Hippocampal formation (tissue), 2 donors: Measurements from ENCODE around the gene KCNMA1.

Source experiments
- DNase-seq, 2 donors: peaks; one replicate each; lab custom pipeline; 2025; lab: John Stamatoyannopoulos, UW

The KCNMA1 gene

DNA sequence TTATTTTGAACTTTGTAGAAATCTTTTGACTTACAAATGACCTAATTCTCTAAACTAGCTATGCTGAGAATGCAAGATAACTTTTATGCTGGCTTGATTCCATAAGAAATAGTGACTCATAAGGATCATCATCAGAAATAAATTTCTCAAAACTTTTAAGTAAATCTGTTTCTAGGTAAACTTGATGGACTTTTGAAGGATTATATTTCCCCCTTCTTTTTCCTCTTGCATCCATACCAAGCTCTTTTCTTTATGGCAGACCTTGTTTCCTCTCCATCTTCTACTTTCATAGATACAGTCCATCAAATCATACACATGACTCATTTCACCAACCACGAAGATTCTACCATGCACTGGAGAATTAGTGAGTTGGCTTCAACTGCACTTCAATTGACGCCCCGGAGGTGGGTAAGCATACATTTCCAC lies 336.3 kb downstream of the KCNMA1 start:
- no peak for DNase-seq

DNA sequence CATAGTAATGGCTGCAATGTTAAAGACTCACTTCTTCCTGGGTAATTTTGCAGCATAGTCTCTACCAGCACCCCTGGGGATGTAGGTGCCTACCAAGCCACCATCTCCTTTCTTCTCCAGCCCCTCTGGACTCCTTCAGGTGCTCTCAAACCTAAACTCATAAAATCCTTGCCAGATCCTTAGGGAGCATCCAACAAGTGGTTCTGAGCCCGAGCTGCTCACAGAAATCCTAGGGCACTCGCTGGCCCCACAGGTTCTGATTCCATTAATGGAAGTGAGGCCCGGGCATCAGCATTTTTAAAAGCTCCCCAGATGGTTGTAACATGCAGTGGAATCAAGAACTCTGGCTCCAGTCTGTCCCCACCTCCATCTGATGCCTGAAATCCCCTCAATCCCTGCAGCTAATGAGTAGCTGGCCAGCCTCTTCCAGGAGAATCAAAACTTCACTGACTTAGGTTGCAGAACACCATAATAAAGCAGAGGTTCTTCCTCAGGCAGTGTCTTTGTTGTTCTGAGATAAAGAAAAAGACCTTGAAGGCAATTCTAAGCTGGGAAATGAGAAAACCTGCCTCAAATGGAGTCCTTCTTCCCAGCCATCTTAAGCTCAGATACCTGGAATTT lies 336.8 kb downstream of the KCNMA1 start:
- DNase-seq = no peak

DNA sequence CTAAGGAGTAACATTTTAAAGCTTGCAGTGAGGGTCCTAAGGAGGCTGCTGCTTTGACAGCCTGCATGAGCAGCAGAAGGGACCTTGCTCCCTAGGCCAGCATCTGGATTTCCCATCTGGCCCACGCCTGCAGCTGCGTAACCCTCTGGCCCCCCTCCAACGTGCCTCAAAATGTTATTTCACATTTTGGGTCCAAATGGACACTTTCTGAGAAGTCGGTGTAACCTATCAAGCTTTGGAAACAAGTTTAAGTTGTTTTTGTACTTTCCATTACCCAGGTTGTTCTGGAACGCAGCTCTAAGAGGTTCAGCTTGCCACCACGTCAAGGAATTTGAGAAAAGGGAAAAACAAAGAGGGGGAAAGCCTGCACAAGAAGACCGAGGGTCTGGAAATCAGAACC lies 338.3 kb downstream of the KCNMA1 start:
- DNase-seq = no peak

DNA sequence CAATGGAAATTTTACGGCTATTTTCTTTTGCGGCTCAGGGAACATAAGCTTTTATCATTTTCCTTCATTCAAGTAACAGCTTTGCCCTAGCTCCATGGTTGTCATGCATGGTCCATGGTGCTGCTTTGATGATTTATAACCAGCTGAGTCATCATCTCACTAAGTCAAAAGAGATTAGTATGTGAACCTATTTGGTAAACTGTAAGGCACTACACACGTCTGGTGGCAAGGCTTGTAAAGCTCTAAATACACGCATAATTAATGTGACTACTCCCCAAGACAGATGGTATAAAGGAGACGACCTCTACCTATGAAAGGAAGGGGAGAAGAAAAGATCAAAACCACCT lies 340.2 kb downstream of the KCNMA1 start:
- DNase-seq = no peak

DNA sequence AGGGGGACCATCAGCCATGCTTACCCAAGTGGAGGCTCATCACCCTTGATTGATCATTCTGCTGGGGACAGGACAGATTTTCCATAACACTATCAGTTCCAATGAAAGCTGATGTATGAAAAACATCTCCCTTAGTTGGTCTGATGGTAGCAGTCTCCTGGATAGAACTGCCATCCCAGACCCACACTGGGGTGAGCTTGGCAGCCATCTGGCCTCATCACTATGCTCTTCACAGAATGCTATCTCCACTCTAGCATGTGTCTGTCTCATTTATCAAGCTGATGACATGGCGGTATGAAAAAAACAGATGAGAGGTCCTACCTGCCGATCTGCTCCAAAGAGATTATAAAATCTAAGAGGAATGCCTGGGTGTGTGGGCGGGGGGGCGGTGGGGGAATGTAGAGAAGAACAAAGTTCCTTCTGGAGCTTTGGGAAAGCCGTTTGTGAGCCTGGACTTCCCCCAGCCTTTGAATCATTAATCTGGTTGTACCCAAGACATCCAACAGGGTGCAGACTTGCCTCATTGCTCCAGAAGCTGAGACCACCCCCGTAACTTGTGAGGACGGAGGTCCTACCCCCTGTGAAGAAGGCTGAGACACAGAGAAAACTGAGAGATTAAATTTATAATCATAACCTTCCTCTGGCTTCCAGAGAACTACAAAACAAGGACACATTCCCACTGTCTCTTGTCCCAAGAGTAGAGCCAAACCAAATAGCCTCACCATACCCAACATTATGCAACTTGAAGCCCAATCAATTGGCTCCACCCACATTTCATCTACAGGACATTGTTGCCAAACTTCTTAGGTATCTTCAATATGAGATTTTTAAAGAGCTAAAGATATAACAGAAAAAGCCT lies 340.8 kb downstream of the KCNMA1 start:
- DNase-seq = no peak

DNA sequence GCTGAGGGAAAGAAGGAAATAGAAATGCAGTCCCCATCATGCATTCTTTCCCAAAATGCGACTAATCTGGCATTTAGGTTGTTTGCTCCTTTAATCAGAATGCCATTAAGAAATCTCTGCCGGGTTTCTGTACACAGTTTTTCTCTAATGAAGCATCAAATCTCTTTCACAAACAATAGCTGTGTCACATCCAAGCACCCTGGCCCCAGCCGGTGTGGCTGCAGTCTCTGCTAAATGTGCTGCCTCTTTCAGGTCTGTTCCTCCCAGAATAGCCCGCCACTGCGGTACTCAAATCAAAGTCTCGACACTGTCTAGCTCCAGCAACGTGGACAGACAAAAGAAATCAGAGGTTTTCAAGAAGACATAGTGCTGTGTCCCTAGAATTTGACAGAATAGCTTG lies 343.8 kb downstream of the KCNMA1 start:
- DNase-seq = no peak

DNA sequence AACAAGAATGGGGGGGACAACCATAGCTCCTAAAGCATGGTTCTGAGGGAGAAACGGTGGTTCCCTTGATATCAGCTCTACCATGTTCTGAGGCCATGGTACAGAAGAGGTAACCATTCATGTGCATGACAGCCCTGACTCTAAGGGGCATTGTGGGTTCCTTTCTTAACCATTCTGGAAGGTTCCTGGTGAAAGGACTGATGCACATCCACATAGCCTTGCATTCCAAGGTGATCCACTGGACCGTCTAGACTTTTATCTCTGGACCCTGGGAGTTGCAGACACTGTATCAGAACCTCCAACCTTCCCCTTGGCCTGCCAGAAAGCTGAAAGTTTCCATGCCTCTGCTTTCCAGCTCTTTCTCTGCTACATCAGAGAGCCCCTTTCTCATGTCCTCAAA lies 344.3 kb downstream of the KCNMA1 start:
- no peak for DNase-seq

DNA sequence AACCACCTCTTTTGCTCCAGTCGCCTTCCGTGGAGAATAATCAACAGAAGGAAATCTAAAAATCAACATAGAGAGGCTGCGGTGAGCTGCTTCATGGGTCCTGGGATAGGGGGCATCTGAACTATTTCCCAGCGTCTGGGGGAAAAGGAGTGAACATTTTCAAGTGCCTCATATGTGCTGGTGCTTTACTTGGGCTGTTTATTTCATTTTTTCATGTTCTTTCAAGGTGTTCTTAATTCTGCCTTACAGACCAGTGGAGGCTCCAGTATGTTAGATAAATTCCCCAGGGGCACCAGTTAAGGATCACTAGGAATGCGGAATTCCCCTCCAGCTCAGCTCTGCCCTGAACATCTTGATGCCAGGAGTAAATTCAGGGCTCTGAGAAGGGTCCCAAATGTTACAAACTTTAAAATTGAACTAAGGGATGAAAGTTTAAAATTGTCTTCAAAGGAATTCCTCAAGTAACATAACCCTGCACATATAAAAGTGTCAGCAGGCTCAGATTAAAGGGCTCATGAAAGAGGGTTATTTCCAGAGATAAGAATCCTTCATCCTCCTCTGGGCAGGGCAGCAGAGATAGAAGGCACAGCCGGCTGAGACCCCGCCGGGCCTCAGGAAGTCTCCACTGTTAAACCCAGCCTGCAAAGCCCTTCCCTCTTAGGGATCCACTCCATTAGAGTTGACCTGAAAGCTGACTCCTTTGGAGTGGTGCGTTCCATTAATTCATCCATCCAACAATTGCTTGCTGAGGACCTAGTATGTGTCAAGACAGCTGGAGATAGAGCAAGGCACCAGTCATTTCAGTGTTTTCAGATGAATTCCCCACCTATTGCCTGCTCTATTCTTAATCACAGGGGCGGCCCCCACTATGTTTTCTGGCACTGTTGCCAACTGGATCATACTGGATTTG lies 345.8 kb downstream of the KCNMA1 start:
- DNase-seq = no peak

DNA sequence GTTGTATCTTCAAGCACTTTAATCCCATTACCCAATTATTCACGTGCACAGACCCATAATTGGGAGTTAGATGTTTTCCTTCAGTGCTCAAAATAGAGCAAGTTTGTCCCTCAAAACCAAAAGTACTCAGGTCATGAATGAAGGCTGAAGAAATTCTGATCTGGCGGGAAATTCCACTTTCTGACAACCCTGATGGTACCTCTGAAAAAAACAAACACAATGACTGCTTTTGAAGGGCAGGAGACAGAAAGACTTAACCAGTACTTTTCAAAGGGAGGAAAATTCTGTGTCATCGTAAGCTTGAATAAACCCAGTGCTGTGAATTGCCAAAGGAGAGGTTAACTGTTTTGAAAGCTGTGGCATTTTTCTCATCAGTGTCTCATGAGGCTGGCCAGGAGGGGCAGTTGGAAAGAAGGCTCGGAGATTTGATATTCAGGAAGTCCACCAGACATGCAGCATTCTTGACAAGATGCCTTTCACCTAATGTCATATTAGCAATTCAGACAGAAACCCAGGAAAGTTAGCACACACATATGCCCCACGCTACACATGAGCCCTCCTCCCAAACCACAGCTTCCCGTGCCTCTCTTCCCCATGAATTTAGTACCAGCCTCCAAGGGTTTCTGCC lies 347.0 kb downstream of the KCNMA1 start:
- DNase-seq = no peak

DNA sequence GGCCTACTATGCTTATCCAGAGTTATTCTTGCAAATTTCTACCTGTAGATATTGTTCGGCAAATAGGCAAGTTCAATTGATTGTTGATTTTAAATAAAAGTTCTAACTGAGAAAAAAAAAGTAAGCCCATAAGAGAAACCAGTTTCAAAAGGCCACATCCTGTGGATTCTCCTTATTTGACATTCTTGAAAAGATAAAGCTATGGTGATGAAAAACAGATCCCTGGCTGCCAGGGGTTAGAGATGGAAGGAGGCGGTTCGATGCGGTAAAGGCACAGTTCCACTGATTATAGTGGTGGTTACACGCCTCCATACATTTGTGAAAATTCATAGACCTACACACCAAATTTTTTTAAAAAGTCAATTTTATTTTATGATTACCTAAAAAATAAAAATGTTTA lies 347.8 kb downstream of the KCNMA1 start:
- no peak for DNase-seq

DNA sequence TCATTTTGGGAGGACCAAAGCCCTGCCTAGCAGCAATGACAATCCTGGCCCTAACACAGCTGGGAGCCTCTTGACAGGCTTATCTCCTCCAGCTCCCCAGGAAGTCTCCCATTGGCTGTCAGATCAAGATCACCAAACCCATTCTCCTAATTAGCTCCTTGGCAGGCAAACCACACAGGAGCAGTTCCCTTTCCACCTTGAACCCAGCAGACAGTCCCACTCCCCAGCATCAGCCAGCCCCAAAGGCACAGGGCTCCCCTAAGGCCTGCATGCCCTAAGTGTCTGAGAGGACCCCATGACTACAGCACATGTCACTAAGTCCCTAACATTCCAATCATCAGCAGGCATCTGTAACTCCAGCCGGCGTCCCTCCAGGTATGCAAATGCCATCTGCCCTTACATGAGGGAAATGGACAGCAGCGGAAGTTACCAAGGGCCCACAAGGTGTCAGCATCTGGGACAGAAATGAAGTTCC lies 348.5 kb downstream of the KCNMA1 start:
- no peak for DNase-seq

DNA sequence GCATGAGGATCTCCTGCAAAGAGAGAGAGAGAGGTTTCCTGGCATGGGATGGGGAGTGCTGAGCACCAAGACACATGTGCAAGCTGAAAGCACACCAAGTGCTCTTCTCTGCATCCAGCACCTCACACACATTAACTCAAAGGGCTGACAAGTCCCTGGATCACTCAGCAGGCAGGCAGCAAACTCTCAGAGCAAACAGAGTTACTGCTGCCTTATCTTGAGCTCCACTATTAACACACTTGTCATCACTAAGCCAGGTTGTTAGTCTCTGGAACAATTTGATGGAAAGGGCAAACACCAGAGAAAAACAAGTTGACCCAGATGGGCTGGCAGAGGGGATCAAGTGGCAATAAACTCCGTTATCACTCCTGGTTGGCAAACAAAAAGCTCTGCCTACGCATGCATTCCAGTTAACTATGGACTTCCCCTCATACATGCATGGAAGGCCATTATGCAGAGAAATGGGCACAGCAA lies 349.9 kb downstream of the KCNMA1 start:
- no peak for DNase-seq

DNA sequence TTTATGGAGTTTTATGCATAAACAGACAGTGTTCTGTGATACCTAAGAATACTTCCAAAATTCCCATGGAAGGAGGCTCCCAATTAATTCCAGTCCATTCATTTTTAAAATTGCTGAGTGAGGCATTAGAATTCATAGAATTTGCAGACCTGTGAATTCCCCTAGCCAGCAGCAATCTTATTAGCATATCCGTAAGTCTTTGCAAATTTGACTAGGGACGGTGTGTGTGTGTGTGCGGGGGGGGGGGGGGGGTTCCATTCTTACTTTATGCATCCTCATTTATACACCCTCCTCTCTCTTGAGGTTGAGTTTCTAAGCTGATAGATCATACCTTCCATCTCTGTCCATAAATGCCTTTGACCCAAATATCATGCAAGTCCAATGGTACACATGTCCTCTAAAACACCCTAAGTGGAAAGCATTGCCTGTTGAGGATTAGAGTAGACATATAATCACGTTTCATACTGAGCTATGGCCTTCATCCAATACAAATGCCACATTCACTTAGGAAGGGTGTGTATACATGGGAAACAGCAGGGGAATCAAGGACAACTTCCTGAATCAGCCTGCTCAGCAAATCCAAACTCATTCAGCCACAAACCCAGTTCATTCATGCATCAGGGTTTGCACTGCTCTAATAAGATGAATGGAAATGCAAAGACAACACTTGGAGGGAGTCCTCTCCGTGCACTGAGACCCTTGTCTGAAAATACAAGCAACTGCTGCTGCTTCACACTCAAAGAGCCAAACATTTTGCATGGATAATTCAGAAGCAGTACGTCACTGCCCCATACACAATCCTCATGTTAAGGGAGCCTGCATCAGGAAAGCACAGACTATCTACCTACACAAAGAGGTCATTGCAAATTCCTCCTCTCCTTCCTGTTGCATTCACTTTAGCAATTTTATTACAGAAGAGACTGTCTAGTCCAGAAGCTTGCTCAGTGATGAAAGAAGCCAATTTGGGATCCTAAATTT lies 350.8 kb downstream of the KCNMA1 start:
- DNase-seq = no peak

DNA sequence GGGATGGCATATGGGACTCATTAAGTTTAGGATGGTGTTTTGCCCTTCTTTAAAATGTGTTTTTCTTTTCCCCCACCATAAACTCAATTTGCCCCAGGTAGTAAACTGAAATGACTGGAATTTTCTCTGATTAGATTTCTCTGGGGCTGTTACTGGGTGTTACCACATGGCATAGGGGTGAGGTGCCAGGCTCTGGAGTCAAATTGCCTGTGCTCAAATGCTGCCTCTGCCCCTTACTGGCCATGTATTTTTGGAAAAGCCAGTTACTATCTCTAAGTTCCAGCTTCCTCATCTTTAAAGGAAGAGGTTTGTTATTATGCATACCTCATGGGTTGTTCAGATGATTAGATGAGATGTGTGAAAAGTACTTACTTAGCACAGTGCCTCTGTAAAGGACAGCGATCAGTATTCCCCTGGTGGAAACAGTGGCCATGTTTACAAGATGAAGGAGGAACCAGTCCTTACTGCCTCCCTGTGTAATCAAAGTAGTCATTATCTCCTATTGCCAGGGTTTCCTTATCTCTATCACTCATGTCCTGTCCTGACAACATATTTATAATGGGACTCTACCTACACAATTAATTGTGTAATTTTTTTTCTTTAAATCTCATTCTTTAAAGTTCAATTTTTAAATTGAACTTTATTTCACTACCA lies 352.0 kb downstream of the KCNMA1 start:
- DNase-seq = no peak

DNA sequence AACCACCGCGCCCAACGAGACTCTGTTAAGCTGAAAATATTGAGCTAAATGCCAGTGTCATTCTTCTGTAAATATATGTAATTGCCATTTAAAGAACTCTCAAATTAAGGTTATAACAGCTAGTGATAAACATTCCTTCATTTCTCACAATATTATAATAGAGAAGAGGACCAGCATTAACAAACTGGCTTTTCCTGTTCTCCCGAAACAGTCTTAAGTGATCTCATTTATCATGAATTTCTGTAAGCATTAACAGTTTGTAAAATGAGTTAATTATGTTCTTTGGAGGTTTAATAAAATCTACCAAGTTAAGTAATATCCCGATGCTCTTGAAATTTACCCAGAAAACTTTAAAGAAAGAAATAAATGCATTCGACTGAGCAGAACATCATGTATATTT lies 352.8 kb downstream of the KCNMA1 start:
- no peak for DNase-seq

DNA sequence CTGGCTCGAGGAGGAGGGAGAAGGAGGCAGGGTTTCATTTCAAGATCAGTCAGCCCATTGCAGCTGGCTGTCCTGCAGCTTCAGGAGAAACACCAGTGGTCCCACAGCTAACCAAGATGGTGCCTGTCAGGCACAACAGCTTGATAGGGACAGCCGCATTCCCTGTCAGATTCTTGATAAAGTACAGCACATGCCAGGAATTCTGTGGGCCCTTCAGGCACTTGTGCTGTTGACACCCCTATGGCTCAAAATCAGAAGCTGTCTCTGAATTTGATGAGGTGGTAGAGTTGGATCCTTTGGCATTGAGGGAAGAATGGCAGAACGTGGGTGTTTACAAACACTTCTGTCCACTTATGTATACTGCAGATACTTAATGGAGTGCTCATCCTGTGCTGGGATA lies 354.3 kb downstream of the KCNMA1 start:
- DNase-seq = no peak

DNA sequence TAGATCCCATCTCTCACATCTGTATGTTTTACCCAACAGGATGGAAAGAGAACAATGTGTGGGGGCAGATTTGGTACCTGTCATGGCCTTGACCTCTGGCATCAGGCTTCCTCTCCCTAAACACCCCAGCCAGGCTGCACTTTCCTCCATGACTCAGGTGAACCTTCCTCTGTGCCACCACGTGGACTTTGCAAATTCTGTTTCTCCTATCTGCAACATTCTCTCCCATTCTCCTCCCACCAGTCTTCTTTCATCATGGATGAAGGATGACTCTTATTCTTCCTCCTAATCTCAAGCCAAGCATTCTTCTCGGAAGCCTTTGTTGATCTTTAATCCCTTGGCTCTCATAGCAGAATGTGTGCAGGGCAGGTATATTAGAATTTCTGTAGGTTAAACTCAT lies 355.4 kb downstream of the KCNMA1 start:
- DNase-seq = no peak

DNA sequence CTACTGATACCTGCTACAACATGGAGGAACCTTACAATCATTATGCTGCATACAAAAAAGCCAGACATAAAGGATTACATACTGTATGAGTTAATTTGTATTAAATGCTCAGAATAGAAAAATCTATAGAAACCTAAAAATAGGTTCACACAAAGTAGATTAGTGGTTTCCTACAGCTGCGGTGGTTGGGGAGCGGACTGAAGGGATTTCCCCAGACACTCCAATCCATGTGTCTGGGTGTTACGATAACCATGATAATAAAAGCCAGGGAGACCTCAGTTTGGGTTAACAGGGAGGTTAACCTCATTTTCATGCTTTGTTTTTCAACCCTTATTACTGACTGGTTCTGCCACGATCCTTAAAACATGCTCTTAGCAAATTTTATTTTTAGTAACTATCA lies 355.9 kb downstream of the KCNMA1 start:
- no peak for DNase-seq

DNA sequence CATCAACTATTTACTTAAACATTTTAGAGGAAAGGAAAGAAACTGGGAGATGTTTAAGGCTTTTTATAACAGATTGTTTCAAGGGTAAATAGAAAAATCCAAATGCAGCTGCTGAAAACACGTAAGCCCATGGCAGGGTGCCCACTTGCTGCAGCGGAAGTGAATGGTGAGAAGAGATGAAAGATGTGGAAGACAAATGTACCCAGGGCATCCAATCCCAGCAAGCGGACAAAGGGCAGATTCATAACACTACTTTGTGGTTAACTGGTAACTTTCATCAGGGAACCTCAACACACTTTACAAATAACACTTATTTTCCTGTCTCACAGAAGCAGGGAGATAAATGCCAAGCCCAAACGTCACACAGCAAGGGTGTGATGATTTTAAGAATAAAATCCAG lies 358.4 kb downstream of the KCNMA1 start:
- no peak for DNase-seq
